ENCODE measurements around the gene FRMPD4. TPM values are rescaled to one million over a fixed set of nuclear protein-coding genes. Genes with fewer than 3 reads are reported as not detected.

Gene FRMPD4
- polyA plus RNA-seq, 1 experiment = 0.82 TPM

DNA sequence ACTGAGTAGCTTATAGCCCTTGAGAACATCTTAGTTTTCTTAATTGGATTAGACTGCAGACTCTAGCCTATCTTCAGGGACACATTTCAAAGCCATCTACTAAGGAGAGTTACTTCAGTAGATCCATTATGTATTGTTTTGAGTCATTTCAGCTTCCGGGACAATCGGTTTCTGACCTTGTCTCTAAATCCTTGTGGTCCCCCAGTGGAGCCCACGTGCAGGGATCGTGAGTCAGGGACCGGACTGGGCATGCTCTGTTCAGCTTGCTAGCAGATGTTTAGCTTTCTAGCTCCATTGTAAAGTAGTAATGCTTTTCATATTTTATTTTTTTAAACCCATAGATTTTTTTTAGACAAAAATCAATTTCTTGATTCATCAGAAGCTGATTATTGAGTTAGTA lies 441.0 kb downstream of the FRMPD4 start:
- POLR2A ChIA-PET = no interaction called here
- Histone ChIP-seq H3K27me3 (ENCODE audit: control insufficient read depth, insufficient read depth, low read length) (no peaks in the 10 kb centered on the region), H3K36me3 (ENCODE audit: control insufficient read depth, insufficient read depth, low read length) (no peaks in the 10 kb centered on the region), H3K4me3 (ENCODE audit: low read depth, low read length) (no peak overlapping the region)
- CTCF ChIA-PET = no interaction called here
- TF ChIP-seq, protein P1, sequence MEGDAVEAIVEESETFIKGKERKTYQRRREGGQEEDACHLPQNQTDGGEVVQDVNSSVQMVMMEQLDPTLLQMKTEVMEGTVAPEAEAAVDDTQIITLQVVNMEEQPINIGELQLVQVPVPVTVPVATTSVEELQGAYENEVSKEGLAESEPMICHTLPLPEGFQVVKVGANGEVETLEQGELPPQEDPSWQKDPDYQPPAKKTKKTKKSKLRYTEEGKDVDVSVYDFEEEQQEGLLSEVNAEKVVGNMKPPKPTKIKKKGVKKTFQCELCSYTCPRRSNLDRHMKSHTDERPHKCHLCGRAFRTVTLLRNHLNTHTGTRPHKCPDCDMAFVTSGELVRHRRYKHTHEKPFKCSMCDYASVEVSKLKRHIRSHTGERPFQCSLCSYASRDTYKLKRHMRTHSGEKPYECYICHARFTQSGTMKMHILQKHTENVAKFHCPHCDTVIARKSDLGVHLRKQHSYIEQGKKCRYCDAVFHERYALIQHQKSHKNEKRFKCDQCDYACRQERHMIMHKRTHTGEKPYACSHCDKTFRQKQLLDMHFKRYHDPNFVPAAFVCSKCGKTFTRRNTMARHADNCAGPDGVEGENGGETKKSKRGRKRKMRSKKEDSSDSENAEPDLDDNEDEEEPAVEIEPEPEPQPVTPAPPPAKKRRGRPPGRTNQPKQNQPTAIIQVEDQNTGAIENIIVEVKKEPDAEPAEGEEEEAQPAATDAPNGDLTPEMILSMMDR (IDR thresholded peaks at IDR 0.05; ENCODE audit: insufficient read depth, low read depth, low read length) = no peak
- no peak for DNase-seq (ENCODE audit: low read depth)

DNA sequence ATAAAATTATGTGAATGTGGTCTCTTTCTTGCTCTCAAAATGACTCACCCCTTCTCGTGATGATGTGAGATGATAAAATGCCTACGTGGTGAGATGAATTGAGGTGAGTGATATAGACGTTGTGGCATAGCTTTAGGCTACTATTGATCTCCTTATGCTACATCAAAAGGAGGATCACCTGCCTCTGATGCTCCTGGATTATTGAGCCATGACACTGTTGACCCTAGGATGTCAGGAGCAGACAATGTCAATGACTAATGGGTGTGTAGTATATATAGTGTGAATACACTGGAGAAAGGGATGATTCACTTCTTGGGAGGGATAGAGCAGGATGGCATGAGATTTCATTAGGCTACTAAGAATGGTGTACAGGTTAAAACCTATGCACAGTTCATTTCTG lies 442.3 kb downstream of the FRMPD4 start:
- Histone ChIP-seq H3K27me3 (ENCODE audit: control insufficient read depth, insufficient read depth, low read length) (no peaks in the 10 kb centered on the region), H3K36me3 (ENCODE audit: control insufficient read depth, insufficient read depth, low read length) (no peaks in the 10 kb centered on the region), H3K4me3 (ENCODE audit: low read depth, low read length) (no peak overlapping the region)
- POLR2A ChIA-PET = no interaction called here
- no peak for DNase-seq (ENCODE audit: low read depth)
- CTCF ChIA-PET = no interaction called here
- TF ChIP-seq, protein P1 (IDR thresholded peaks at IDR 0.05; ENCODE audit: insufficient read depth, low read depth, low read length) = no peak

DNA sequence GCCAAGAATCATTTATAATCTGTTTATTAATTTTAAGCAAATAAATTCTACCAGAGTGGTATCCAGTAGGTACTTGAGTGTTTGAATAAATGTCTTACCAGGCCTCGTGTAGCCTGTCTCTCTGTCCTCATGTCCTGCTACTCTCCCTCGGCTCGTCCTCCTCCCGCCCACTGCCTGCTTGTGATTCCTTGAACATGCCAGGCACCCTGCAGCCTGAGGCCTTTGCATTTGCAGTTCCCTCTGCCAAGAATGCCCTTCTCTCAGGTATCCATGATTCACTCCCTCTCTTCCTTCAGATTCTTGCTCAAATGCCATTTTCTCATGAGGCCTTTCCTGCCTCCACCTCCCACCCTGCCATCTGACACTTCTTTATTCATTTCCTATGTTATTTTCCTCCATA lies 443.3 kb downstream of the FRMPD4 start:
- H3K36me3 ChIP-seq (ENCODE audit: control insufficient read depth, insufficient read depth, low read length) = no peaks in the 10 kb centered on the region
- H3K4me3 ChIP-seq (ENCODE audit: low read depth, low read length) = no peak overlapping the region
- TF ChIP-seq, protein P1 (IDR thresholded peaks at IDR 0.05; ENCODE audit: insufficient read depth, low read depth, low read length) = no peak
- CTCF ChIA-PET = no interaction called here
- no peaks in the 10 kb centered on the region for H3K27me3 ChIP-seq (ENCODE audit: control insufficient read depth, insufficient read depth, low read length)
- POLR2A ChIA-PET = no interaction called here
- DNase-seq (ENCODE audit: low read depth) = no peak

DNA sequence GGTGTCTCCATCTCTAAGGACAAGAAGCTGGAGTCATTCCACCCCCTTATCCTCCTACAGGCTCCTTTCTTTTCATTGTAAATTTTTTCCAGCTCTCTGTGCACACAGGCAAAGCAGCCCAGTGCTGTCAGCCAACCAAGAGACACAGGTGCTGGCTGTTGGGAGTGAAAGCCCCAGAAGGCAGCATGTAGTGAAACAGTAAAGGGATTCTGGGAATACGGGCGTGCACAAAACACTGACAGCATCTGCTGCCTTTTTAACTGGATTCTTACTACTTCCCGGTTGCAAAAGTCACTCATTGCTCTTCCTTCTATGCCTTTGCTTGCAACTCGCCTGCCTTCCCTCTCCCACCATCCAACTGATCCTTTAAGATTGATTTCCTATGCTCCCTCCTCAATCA lies 444.4 kb downstream of the FRMPD4 start:
- DNase-seq (ENCODE audit: low read depth) = no peak
- Histone ChIP-seq H3K27me3 (ENCODE audit: control insufficient read depth, insufficient read depth, low read length) (no peaks in the 10 kb centered on the region), H3K4me3 (ENCODE audit: low read depth, low read length) (no peak overlapping the region), H3K36me3 (ENCODE audit: control insufficient read depth, insufficient read depth, low read length) (no peaks in the 10 kb centered on the region)
- TF ChIP-seq, protein P1 (IDR thresholded peaks at IDR 0.05; ENCODE audit: insufficient read depth, low read depth, low read length) = no peak
- ChIA-PET CTCF (no interaction called here), POLR2A (no interaction called here)

DNA sequence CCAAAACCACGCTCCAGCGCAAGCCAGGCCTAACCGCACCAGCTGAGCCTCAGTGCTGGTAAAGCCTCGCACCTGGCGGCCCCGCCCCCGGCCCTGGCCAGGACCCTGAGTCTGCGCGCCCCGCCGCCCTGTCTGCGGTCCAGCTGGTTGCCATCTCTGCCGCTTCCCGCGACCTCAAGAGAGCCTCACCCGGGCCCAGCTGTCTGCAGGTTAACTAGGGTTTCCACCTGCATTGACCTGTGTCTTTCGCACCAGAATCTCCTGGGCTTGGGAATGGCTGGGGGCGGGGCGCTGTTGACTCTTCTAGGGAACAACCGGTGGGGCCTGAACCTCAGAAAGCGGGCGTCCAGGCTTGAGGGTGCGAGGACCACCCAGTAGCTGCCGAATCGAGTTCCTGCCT lies 445.3 kb downstream of the FRMPD4 start:
- TF ChIP-seq, protein P1 (IDR thresholded peaks at IDR 0.05; ENCODE audit: insufficient read depth, low read depth, low read length) = no peak
- no peak for DNase-seq (ENCODE audit: low read depth)
- H3K36me3 ChIP-seq (ENCODE audit: control insufficient read depth, insufficient read depth, low read length) = no peaks in the 10 kb centered on the region
- H3K4me3 ChIP-seq (ENCODE audit: low read depth, low read length) = no peak overlapping the region
- POLR2A ChIA-PET = no interaction called here
- CTCF ChIA-PET = no interaction called here
- no peaks in the 10 kb centered on the region for H3K27me3 ChIP-seq (ENCODE audit: control insufficient read depth, insufficient read depth, low read length)

Measured in BJ (cell line).